IMR-90 (cell line): ENCODE data around the gene KCNE2. TPM values are rescaled to one million over a fixed set of nuclear protein-coding genes. Genes with fewer than 3 reads are reported as not detected.

Experiments
- ATAC-seq: fragments of 200-7000 bp; cut with Tn5 transposase; 2 replicates; pipeline ENCODE4 v1.9.1; 2020; ENCODE audit warnings: low read depth, mild to moderate bottlenecking, moderate library complexity
- BruUV-seq: library from RNA; stranded (reverse); fragments of 400-500 nt; replicated peaks from 2 replicates; lab custom pipeline; 2021; lab: Mats Ljungman, UMichigan
- CTCF ChIA-PET: fragments of 300-600 bp; formaldehyde crosslinking; extraction: SDS; loops from one replicate; lab custom pipeline; 2021; ENCODE audit warnings: antibody characterized with exemption; lab: Yijun Ruan, JAX
- POLR2A ChIA-PET: fragments of 300-600 bp; sonication (Branson Sonifier 250); formaldehyde crosslinking; loops from one replicate; lab custom pipeline; 2022; ENCODE audit warnings: antibody characterized with exemption; ENCODE audit not compliant: unreplicated experiment; lab: Charles Lee
- DNase-seq: peaks from one replicate; pipeline ENCODE4 v3.0.0; 2013
- H2AFZ ChIP-seq: replicated peaks from 2 replicates; pipeline ENCODE3; 2013; ENCODE audit warnings: low read length, mild to moderate bottlenecking; ENCODE audit not compliant: poor library complexity
- H2AK5ac ChIP-seq: 2 replicates; pipeline ENCODE4 v1.6.1; 2013; ENCODE audit warnings: low read depth, low read length, inconsistent platforms
- H2AK9ac ChIP-seq: replicated peaks from 2 replicates; pipeline ENCODE3; 2013; ENCODE audit warnings: mild to moderate bottlenecking, low read depth, low read length, moderate library complexity; ENCODE audit not compliant: poor library complexity
- H2BK120ac ChIP-seq: 2 replicates; pipeline ENCODE4 v1.6.1; 2013; ENCODE audit warnings: low read depth, low read length, inconsistent platforms
- H2BK15ac ChIP-seq: 3 replicates; pipeline ENCODE4 v1.6.1; 2013; ENCODE audit warnings: low read depth, low read length, inconsistent platforms
- H2BK20ac ChIP-seq: 2 replicates; pipeline ENCODE4 v1.6.1; 2013; ENCODE audit warnings: low read depth, mild to moderate bottlenecking, inconsistent platforms, low read length, moderate library complexity
- H2BK5ac ChIP-seq: 2 replicates; pipeline ENCODE4 v1.6.1; 2013; ENCODE audit warnings: mild to moderate bottlenecking, low read depth, low read length, inconsistent platforms; ENCODE audit not compliant: poor library complexity, severe bottlenecking
- H3K14ac ChIP-seq: replicated peaks from 2 replicates; pipeline ENCODE4 v1.6.1; 2013; ENCODE audit warnings: low read depth, low read length, inconsistent platforms
- H3K18ac ChIP-seq: 2 replicates; pipeline ENCODE4 v1.6.1; 2013; ENCODE audit warnings: low read depth, low read length, control low read depth
- H3K23ac ChIP-seq: 2 replicates; pipeline ENCODE4 v1.6.1; 2013; ENCODE audit warnings: low read depth, low read length, inconsistent platforms
- H3K27ac ChIP-seq: 2 replicates; pipeline ENCODE4 v1.5.1; 2013; ENCODE audit warnings: mild to moderate bottlenecking, control low read depth, low read length; ENCODE audit not compliant: insufficient read depth
- H3K27me3 ChIP-seq: 2 replicates; pipeline ENCODE4 v1.6.1; 2013; ENCODE audit warnings: low read length; ENCODE audit not compliant: control insufficient read depth, insufficient read depth
- H3K36me3 ChIP-seq: 2 replicates; pipeline ENCODE4 v1.6.1; 2013; ENCODE audit warnings: low read length, mixed read lengths; ENCODE audit not compliant: control insufficient read depth, insufficient read depth
- H3K4ac ChIP-seq: 2 replicates; pipeline ENCODE4 v1.6.1; 2013; ENCODE audit warnings: low read depth, low read length, inconsistent platforms
- H3K4me1 ChIP-seq: 2 replicates; pipeline ENCODE4 v1.6.1; 2013; ENCODE audit warnings: low read length, mixed read lengths; ENCODE audit not compliant: control insufficient read depth, insufficient read depth
- H3K4me2 ChIP-seq: 2 replicates; pipeline ENCODE4 v1.6.1; 2013; ENCODE audit warnings: low read depth, mild to moderate bottlenecking, control low read depth, low read length, moderate library complexity
- H3K4me3 ChIP-seq: 2 replicates; pipeline ENCODE4 v1.5.1; 2013; ENCODE audit warnings: low read depth, mild to moderate bottlenecking, control low read depth, low read length, moderate library complexity; ENCODE audit not compliant: insufficient read depth
- H3K56ac ChIP-seq: 2 replicates; pipeline ENCODE4 v1.6.1; 2013; ENCODE audit warnings: low read length, inconsistent platforms; ENCODE audit not compliant: insufficient read depth; ENCODE audit errors: extremely low read depth
- H3K79me1 ChIP-seq, 2 experiments: 2 replicates each; pipeline ENCODE4 v1.6.1; 2013; ENCODE audit warnings: low read length in 2 of 2, inconsistent platforms in 1 of 2, low read depth in 1 of 2
- H3K9ac ChIP-seq: 2 replicates; pipeline ENCODE4 v1.6.1; 2013; ENCODE audit warnings: low read depth, low read length, control low read depth
- H3K9me1 ChIP-seq: 2 replicates; pipeline ENCODE4 v1.6.1; 2013; ENCODE audit warnings: low read length, inconsistent platforms; ENCODE audit not compliant: insufficient read depth
- H3K9me3 ChIP-seq: 2 replicates; pipeline ENCODE4 v1.6.1; 2013; ENCODE audit warnings: low read length; ENCODE audit not compliant: control insufficient read depth, insufficient read depth
- H4K20me1 ChIP-seq: 2 replicates; pipeline ENCODE4 v1.6.1; 2013; ENCODE audit warnings: low read length, inconsistent platforms; ENCODE audit not compliant: insufficient read depth
- H4K5ac ChIP-seq: 2 replicates; pipeline ENCODE4 v1.6.1; 2013; ENCODE audit warnings: mild to moderate bottlenecking, low read depth, low read length, control low read depth
- H4K8ac ChIP-seq, 2 experiments: 2 replicates each; pipeline ENCODE4 v1.6.1; 2013; ENCODE audit warnings: low read depth in 2 of 2, low read length in 2 of 2, control low read depth in 1 of 2, inconsistent platforms in 1 of 2
- H4K91ac ChIP-seq: 2 replicates; pipeline ENCODE4 v1.6.1; 2013; ENCODE audit warnings: low read depth, low read length, inconsistent platforms; ENCODE audit not compliant: insufficient read depth
- BHLHE40 ChIP-seq: fragments of 150-350 bp; IDR thresholded peaks from 2 replicates; pipeline ENCODE4 v1.6.1; 2016; ENCODE audit warnings: mild to moderate bottlenecking, low read depth, low read length
- CEBPB ChIP-seq: IDR thresholded peaks from 2 replicates; pipeline ENCODE4 v1.6.1; 2012; ENCODE audit warnings: low read depth, low read length, improper control_type of control experiment
- CHD1 ChIP-seq: IDR thresholded peaks from 2 replicates; pipeline ENCODE4 v1.6.1; 2012; ENCODE audit warnings: low read depth, low read length, improper control_type of control experiment
- CTCF ChIP-seq: conservative IDR thresholded peaks from 2 replicates; pipeline ENCODE4 v1.5.1; 2012; ENCODE audit warnings: mild to moderate bottlenecking, low read depth, low read length, improper control_type of control experiment
- ELK1 ChIP-seq: fragments of 150-350 bp; IDR thresholded peaks from 2 replicates; pipeline ENCODE4 v1.6.1; 2016; ENCODE audit warnings: low read depth, mild to moderate bottlenecking, low read length, moderate library complexity, borderline replicate concordance
- FOS ChIP-seq: fragments of 150-350 bp; IDR thresholded peaks from 2 replicates; pipeline ENCODE4 v1.6.1; 2016; ENCODE audit warnings: low read depth, low read length
- MAFK ChIP-seq: IDR thresholded peaks from 2 replicates; pipeline ENCODE4 v1.6.1; 2012; ENCODE audit warnings: low read depth, low read length, improper control_type of control experiment
- MAZ ChIP-seq: IDR thresholded peaks from 2 replicates; pipeline ENCODE4 v1.6.1; 2012; ENCODE audit warnings: low read depth, mild to moderate bottlenecking, low read length, improper control_type of control experiment, moderate library complexity, borderline replicate concordance
- MXI1 ChIP-seq: IDR thresholded peaks from 2 replicates; pipeline ENCODE4 v1.6.1; 2012; ENCODE audit warnings: low read depth, mild to moderate bottlenecking, low read length, moderate library complexity, borderline replicate concordance
- NFE2L2 ChIP-seq: fragments of 150-350 bp; IDR thresholded peaks from 2 replicates; pipeline ENCODE4 v1.6.1; 2016; ENCODE audit warnings: low read depth, mild to moderate bottlenecking, low read length
- POLR2A ChIP-seq: IDR thresholded peaks from 2 replicates; pipeline ENCODE4 v1.6.1; 2012; ENCODE audit warnings: mild to moderate bottlenecking, low read depth, low read length
- RAD21 ChIP-seq: IDR thresholded peaks from 2 replicates; pipeline ENCODE4 v1.6.1; 2012; ENCODE audit warnings: low read length, improper control_type of control experiment
- RCOR1 ChIP-seq: IDR thresholded peaks from 2 replicates; pipeline ENCODE4 v1.6.1; 2012; ENCODE audit warnings: mild to moderate bottlenecking, low read length, improper control_type of control experiment; ENCODE audit not compliant: insufficient replicate concordance
- RFX5 ChIP-seq: IDR thresholded peaks from 2 replicates; pipeline ENCODE4 v1.8.0; 2012; ENCODE audit warnings: low read depth, mild to moderate bottlenecking, low read length, moderate library complexity
- SMC3 ChIP-seq: fragments of 150-350 bp; IDR thresholded peaks from 2 replicates; pipeline ENCODE4 v1.6.1; 2016; ENCODE audit warnings: low read depth, mild to moderate bottlenecking, antibody characterized with exemption, low read length, moderate library complexity
- USF2 ChIP-seq: fragments of 150-350 bp; IDR thresholded peaks from 2 replicates; pipeline ENCODE4 v1.6.1; 2017; ENCODE audit warnings: mild to moderate bottlenecking, antibody characterized with exemption, low read length, low read depth
- WGBS, 2 experiments: methylation state at CpG; one replicate each; pipeline versions ENCODE4 v1.1.5 to v1.1.7; 2013; ENCODE audit warnings: missing lambda C conversion rate in 2 of 2; ENCODE audit not compliant: insufficient read length in 1 of 2; ENCODE audit errors: extremely low coverage in 2 of 2; 5-methylcytosine and 5-hydroxymethylcytosine counted together
- dilution Hi-C: fragments of 300-500 bp; cut with HindIII; formaldehyde crosslinking; loops from one replicate; pipeline ENCODE4 v1.14.3; 2018; ENCODE audit warnings: low sequenced_read_pairs; ENCODE audit not compliant: unreplicated experiment
- in situ Hi-C: fragments of 300-500 bp; cut with MboI; formaldehyde crosslinking; loops from 3 replicates; pipeline ENCODE4 v1.14.3; 2019; ENCODE audit warnings: low sequenced_read_pairs, inconsistent platforms, mixed read lengths
- intact Hi-C: fragments of 100-400 bp; cut with micrococcal nuclease; formaldehyde crosslinking; loops from 2 replicates; pipeline ENCODE4 v1.10.0; 2022
- polyA plus RNA-seq, 3 experiments: library from polyadenylated mRNA; depleted of rRNA; stranded (reverse); fragments of >200 nt; gene quantifications; 2 replicates each; pipeline ENCODE4 v1.2.3, GENCODE V29; 2012; ENCODE audit warnings: low replicate concordance in 1 of 3
- total RNA-seq: library from RNA; depleted of rRNA; stranded (reverse); fragments of >200 nt; gene quantifications from 2 replicates; pipeline ENCODE4 v1.2.3, GENCODE V29; 2012

KCNE2 gene
- total and polyA plus RNA-seq, 2 of the 4 experiments (the other 2 are of a cell fraction), result not detected

GRCh38 chr21:34362136-34362444 lies 1.7 kb upstream of the KCNE2 start:
- no peak overlapping the region for H2AK9ac ChIP-seq
- no peaks in the 10 kb centered on the region for H3K9me1 ChIP-seq
- no peak overlapping the region for H3K4me2 ChIP-seq
- no peak overlapping the region for H2BK120ac ChIP-seq
- H3K9me3 ChIP-seq, result peaks cover 4% of the 10 kb centered on the region
- no TSS peak for BruUV-seq
- no peak overlapping the region for H3K14ac ChIP-seq
- H3K9ac ChIP-seq, result no peak overlapping the region
- H3K36me3 ChIP-seq, result no peaks in the 10 kb centered on the region
- H4K20me1 ChIP-seq, result no peaks in the 10 kb centered on the region
- H2AFZ ChIP-seq, result no peak overlapping the region
- H3K79me1 ChIP-seq, result no peaks in the 10 kb centered on the region
- no peak overlapping the region for H4K8ac ChIP-seq
- H3K4ac ChIP-seq, result no peak overlapping the region
- in situ Hi-C loops, result no loop called here
- H4K91ac ChIP-seq, result no peak overlapping the region
- peaks cover 13% of the 10 kb centered on the region for H3K27me3 ChIP-seq
- H3K23ac ChIP-seq, result no peak overlapping the region
- ChIA-PET POLR2A (no interaction called here), CTCF (interaction anchor here (0.7 to 2.4 kb wide), 3 partner anchors 24 to 438 kb away, joined by 3 to 6 read pairs (median 3); no protein-coding TSS in a partner anchor)
- no peak overlapping the region for H2BK20ac ChIP-seq
- no CpG with 5 or more reads among the region's 3 CpGs for WGBS, 2 experiments
- intact Hi-C loops, result no loop called here
- no peak overlapping the region for H3K18ac ChIP-seq
- DNase-seq (no peak), ATAC-seq (peak; percentile 10; the same call in 1 of the 2 replicates)
- no peak overlapping the region for H3K4me3 ChIP-seq
- no peak overlapping the region for H4K5ac ChIP-seq
- dilution Hi-C loops, result no loop called here
- H3K27ac ChIP-seq, result no peak overlapping the region
- TF ChIP-seq MAZ (no peak), SMC3 (no peak), ELK1 (no peak), NFE2L2 (no peak), CTCF (no peak), CEBPB (no peak), MAFK (no peak), FOS (no peak), CHD1 (no peak), RFX5 (no peak), BHLHE40 (no peak), RCOR1 (no peak), POLR2A (no peak), RAD21 (no peak), MXI1 (no peak), USF2 (no peak)
- no peak overlapping the region for H2BK5ac ChIP-seq
- no peak overlapping the region for H3K56ac ChIP-seq
- H2BK15ac ChIP-seq, result no peak overlapping the region
- no peak overlapping the region for H2AK5ac ChIP-seq
- no peaks in the 10 kb centered on the region for H3K4me1 ChIP-seq
